Stomach (tissue), 4 donors: ENCODE results near the gene LLCFC1.

ENCODE experiments used
- CTCF ChIP-seq, 7 experiments: fragments of 450-650 bp in 4 of 7; fragments of 200-600 bp in 3 of 7; sonication (generic) in 3 of 7; IDR thresholded peaks; one replicate each; pipeline ENCODE4 v1.5.1; 2016 to 2019; ENCODE audit warnings: antibody characterized with exemption in 7 of 7, control low read depth in 2 of 7, mild to moderate bottlenecking in 1 of 7
- EP300 ChIP-seq: sonication (generic); formaldehyde crosslinking; IDR thresholded peaks from one replicate; pipeline ENCODE4 v1.6.1; 2017; ENCODE audit warnings: antibody characterized with exemption
- POLR2A ChIP-seq, 4 donors: fragments of 450-650 bp; IDR thresholded peaks; one replicate each; pipeline ENCODE4 v1.6.1; 2016; ENCODE audit warnings: antibody characterized with exemption in 4 of 4, control low read depth in 2 of 4, mild to moderate bottlenecking in 1 of 4, moderate library complexity in 1 of 4
- POLR2AphosphoS5 ChIP-seq, 3 donors: sonication (generic); formaldehyde crosslinking; IDR thresholded peaks; one replicate each; pipeline ENCODE4 v1.6.1; 2016; ENCODE audit warnings: antibody characterized with exemption in 3 of 3

GRCh38 chr7:142945001-142945400 lies 5.7 kb downstream of the LLCFC1 start:
- TF ChIP-seq POLR2A (IDR thresholded peaks at IDR 0.05) (no peak), CTCF (IDR thresholded peaks at IDR 0.05) (no peak), EP300 (no peak), POLR2AphosphoS5 (IDR thresholded peaks at IDR 0.05) (no peak)
